Prostate gland (tissue), 2 donors: ENCODE measurements around the gene ADAM8. TPM values are rescaled to one million over a fixed set of nuclear protein-coding genes. Genes with fewer than 3 reads are reported as not detected.

Experiments used
- DNase-seq: peaks from one replicate; pipeline ENCODE4 v3.0.0-alpha.2; 2019; ENCODE audit warnings: low spot score
- H3K27ac ChIP-seq, 2 donors: fragments of 200-600 bp; sonication (generic); 2 replicates each; pipeline ENCODE4 v1.5.1; 2017 to 2019
- H3K27me3 ChIP-seq: fragments of 200-600 bp; sonication (generic); replicated peaks from 2 replicates; pipeline ENCODE4 v1.5.1; 2019; ENCODE audit not compliant: insufficient read depth
- H3K36me3 ChIP-seq, 2 donors: fragments of 200-600 bp; sonication (generic); 1 replicate in 1 of 2; 2 replicates in 1 of 2; pipeline versions ENCODE4 v1.5.1 to v1.8.1; 2017 to 2019
- H3K4me1 ChIP-seq: fragments of 200-600 bp; sonication (generic); replicated peaks from 2 replicates; pipeline ENCODE4 v1.5.1; 2019
- H3K4me3 ChIP-seq, 2 donors: fragments of 200-600 bp; sonication (generic); 2 replicates each; pipeline ENCODE4 v1.5.1; 2017 to 2019
- H3K9me3 ChIP-seq: fragments of 200-600 bp; sonication (generic); 2 replicates; pipeline ENCODE4 v1.5.1; 2017
- CTCF ChIP-seq, 4 experiments: fragments of 200-600 bp in 2 of 4; fragments of 450-650 bp in 2 of 4; sonication (generic) in 2 of 4; IDR thresholded peaks; 1 replicate in 3 of 4; 2 replicates in 1 of 4; pipeline ENCODE4 v1.5.1; 2016 to 2019; ENCODE audit warnings: antibody characterized with exemption in 4 of 4, mild to moderate bottlenecking in 2 of 4, moderate library complexity in 2 of 4
- POLR2A ChIP-seq: fragments of 450-650 bp; IDR thresholded peaks from one replicate; pipeline ENCODE4 v1.6.1; 2016; ENCODE audit warnings: antibody characterized with exemption, mild to moderate bottlenecking
- POLR2AphosphoS5 ChIP-seq: sonication (generic); formaldehyde crosslinking; IDR thresholded peaks from one replicate; pipeline ENCODE4 v1.6.1; 2017; ENCODE audit warnings: antibody characterized with exemption
- WGBS: methylation state at CpG from one replicate; pipeline ENCODE4 v1.1.5; 2018; 5-methylcytosine and 5-hydroxymethylcytosine counted together
- intact Hi-C: fragments of 100-400 bp; cut with DNase I; formaldehyde crosslinking; loops from one replicate; pipeline ENCODE4 v1.14.2; 2022
- total RNA-seq, 2 donors: library from RNA; depleted of rRNA; stranded (reverse); fragments of >200 nt; gene quantifications; one replicate each; pipeline ENCODE4 v1.1.0, GENCODE V29; 2016

Gene ADAM8
- total RNA-seq, 2 donors from 2014 or later: 7.2 to 7.4 TPM

- DNase-seq: no peak
- no peak overlapping the region for H3K4me3 ChIP-seq
- no peak overlapping the region for H3K27ac ChIP-seq
- WGBS: 87% methylated on average over 10 of the region's 10 CpGs
- no peaks in the 10 kb centered on the region for H3K9me3 ChIP-seq
- no peaks in the 10 kb centered on the region for H3K36me3 ChIP-seq
- TF ChIP-seq POLR2A (no peak), CTCF (IDR thresholded peaks at IDR 0.05) (no peak), POLR2AphosphoS5 (no peak)
- H3K4me1 ChIP-seq: peaks cover 9% of the 10 kb centered on the region
- intact Hi-C loops: no loop called here
- no peaks in the 10 kb centered on the region for H3K27me3 ChIP-seq
Measured at GRCh38 chr10:133263674-133264073, 13.0 kb downstream of the ADAM8 start.

GRCh38 chr10:133262696-133263095 is 14.0 kb downstream of the ADAM8 start:
- 85% methylated on average over 14 of the region's 14 CpGs for WGBS
- peak overlapping the region in 1 of 2 donors; percentile 84 for H3K4me3 ChIP-seq
- no peak overlapping the region for H3K27ac ChIP-seq
- intact Hi-C loops: no loop called here
- no peak for DNase-seq
- peaks cover 16% of the 10 kb centered on the region for H3K4me1 ChIP-seq
- H3K27me3 ChIP-seq: no peaks in the 10 kb centered on the region
- TF ChIP-seq POLR2A (no peak), CTCF (IDR thresholded peaks at IDR 0.05) (no peak), POLR2AphosphoS5 (no peak)
- H3K36me3 ChIP-seq: no peaks in the 10 kb centered on the region
- no peaks in the 10 kb centered on the region for H3K9me3 ChIP-seq

GRCh38 chr10:133261726-133262325 is 14.8 kb downstream of the ADAM8 start:
- H3K4me1 ChIP-seq: peaks cover 23% of the 10 kb centered on the region
- 6% methylated on average over 32 of the region's 79 CpGs for WGBS
- intact Hi-C loops: no loop called here
- no peaks in the 10 kb centered on the region for H3K27me3 ChIP-seq
- no peaks in the 10 kb centered on the region for H3K36me3 ChIP-seq
- TF ChIP-seq POLR2AphosphoS5 (no peak), POLR2A (peak; percentile 55)
- DNase-seq: peak; percentile 89
- H3K27ac ChIP-seq: peak overlapping the region; percentile 85 to 91
- peak overlapping the region; percentile 75 to 84 for H3K4me3 ChIP-seq
- H3K9me3 ChIP-seq: no peaks in the 10 kb centered on the region

- WGBS: 39% methylated on average over 28 of the region's 50 CpGs
- no peaks in the 10 kb centered on the region for H3K27me3 ChIP-seq
- TF ChIP-seq POLR2A: no peak
- no peak for TF ChIP-seq POLR2AphosphoS5
- TF ChIP-seq CTCF (IDR thresholded peaks at IDR 0.05): no peak
- intact Hi-C loops: no loop called here
- peak overlapping the region; percentile 75 to 84 for H3K4me3 ChIP-seq
- H3K36me3 ChIP-seq: no peaks in the 10 kb centered on the region
- H3K4me1 ChIP-seq: peaks cover 23% of the 10 kb centered on the region
- peak overlapping the region; percentile 85 to 91 for H3K27ac ChIP-seq
- H3K9me3 ChIP-seq: no peaks in the 10 kb centered on the region
- DNase-seq: peak; percentile 29
Measured at GRCh38 chr10:133260895-133261725, 15.6 kb downstream of the ADAM8 start.

GRCh38 chr10:133259602-133259989 is 17.1 kb downstream of the ADAM8 start:
- intact Hi-C loops: no loop called here
- DNase-seq: no peak
- peaks cover 23% of the 10 kb centered on the region for H3K4me1 ChIP-seq
- no peak for TF ChIP-seq POLR2AphosphoS5
- no peak for TF ChIP-seq POLR2A
- TF ChIP-seq CTCF (IDR thresholded peaks at IDR 0.05): no peak
- H3K9me3 ChIP-seq: no peaks in the 10 kb centered on the region
- H3K27me3 ChIP-seq: no peaks in the 10 kb centered on the region
- no peak overlapping the region for H3K4me3 ChIP-seq
- no peaks in the 10 kb centered on the region for H3K36me3 ChIP-seq
- no peak overlapping the region for H3K27ac ChIP-seq
- 73% methylated on average over 12 of the region's 12 CpGs for WGBS
